ENCODE measurements around the gene CMBL. TPM values are rescaled to one million over a fixed set of nuclear protein-coding genes. Genes with fewer than 3 reads are reported as not detected.

Gene CMBL
- total and polyA plus RNA-seq, 2 of the 13 experiments (the other 11 are each of a cell fraction or from before 2014, with no cell fraction given): 11.5 to 17.0 TPM

DNA sequence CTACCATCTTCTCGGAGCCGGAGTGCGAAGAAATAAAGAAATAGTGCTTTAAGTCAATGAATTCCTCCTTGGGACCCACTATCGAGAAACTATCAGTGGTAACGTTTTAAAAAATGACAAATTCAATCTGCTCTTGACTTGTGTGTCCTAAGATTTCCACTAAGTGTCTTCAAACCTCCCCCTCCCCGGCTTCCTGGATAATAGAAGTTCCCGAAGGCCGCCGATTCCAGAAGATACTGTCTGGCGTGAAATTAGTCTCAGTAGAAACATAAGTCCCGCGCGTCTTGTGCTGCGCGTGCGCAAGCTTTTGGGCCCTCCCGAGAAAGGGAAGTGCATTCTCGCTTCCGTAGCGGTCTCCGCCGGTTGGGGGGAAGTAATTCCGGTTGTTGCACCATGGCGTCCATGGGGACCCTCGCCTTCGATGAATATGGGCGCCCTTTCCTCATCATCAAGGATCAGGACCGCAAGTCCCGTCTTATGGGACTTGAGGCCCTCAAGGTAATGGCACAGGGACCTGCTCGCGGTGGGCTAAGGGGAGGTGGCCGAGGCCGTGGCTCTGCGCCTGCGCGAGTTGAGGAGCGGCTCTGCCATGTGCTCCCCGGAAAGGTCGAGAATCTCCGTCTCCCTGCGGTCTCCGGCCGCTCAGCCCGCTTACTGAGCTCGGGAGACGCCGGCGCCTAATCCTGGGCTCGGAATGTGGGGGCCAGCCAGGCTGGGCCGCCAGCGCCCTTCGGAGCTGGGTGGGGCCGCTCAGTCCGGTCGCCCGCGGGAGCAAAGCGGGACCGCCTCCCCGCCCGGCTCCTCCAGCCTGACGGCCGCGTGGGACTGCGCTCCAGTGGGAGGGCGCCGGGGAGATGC, 57.5 kb downstream of the CMBL start, which contains the start of gene CCT5 (continued):
- TF ChIP-seq, protein P1, sequence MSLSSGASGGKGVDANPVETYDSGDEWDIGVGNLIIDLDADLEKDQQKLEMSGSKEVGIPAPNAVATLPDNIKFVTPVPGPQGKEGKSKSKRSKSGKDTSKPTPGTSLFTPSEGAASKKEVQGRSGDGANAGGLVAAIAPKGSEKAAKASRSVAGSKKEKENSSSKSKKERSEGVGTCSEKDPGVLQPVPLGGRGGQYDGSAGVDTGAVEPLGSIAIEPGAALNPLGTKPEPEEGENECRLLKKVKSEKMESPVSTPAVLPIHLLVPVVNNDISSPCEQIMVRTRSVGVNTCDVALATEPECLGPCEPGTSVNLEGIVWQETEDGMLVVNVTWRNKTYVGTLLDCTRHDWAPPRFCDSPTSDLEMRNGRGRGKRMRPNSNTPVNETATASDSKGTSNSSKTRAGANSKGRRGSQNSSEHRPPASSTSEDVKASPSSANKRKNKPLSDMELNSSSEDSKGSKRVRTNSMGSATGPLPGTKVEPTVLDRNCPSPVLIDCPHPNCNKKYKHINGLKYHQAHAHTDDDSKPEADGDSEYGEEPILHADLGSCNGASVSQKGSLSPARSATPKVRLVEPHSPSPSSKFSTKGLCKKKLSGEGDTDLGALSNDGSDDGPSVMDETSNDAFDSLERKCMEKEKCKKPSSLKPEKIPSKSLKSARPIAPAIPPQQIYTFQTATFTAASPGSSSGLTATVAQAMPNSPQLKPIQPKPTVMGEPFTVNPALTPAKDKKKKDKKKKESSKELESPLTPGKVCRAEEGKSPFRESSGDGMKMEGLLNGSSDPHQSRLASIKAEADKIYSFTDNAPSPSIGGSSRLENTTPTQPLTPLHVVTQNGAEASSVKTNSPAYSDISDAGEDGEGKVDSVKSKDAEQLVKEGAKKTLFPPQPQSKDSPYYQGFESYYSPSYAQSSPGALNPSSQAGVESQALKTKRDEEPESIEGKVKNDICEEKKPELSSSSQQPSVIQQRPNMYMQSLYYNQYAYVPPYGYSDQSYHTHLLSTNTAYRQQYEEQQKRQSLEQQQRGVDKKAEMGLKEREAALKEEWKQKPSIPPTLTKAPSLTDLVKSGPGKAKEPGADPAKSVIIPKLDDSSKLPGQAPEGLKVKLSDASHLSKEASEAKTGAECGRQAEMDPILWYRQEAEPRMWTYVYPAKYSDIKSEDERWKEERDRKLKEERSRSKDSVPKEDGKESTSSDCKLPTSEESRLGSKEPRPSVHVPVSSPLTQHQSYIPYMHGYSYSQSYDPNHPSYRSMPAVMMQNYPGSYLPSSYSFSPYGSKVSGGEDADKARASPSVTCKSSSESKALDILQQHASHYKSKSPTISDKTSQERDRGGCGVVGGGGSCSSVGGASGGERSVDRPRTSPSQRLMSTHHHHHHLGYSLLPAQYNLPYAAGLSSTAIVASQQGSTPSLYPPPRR (CRISPR knock-in tag; IDR thresholded peaks at IDR 0.05; ENCODE audit: borderline replicate concordance): peak; percentile 11
- TF ChIP-seq ZFP1 (CRISPR knock-in tag; IDR thresholded peaks at IDR 0.05): no peak
- TF ChIP-seq, protein P2, sequence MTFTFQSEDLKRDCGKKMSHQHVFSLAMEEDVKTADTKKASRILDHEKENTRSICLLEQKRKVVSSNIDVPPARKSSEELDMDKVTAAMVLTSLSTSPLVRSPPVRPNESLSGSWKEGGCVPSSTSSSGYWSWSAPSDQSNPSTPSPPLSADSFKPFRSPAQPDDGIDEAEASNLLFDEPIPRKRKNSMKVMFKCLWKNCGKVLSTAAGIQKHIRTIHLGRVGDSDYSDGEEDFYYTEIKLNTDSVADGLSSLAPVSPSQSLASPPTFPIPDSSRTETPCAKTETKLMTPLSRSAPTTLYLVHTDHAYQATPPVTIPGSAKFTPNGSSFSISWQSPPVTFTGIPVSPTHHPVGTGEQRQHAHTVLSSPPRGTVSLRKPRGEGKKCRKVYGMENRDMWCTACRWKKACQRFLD (CRISPR knock-in tag; IDR thresholded peaks at IDR 0.05; ENCODE audit: borderline replicate concordance): no peak
- TF ChIP-seq ZSCAN9 (CRISPR knock-in tag; IDR thresholded peaks at IDR 0.05; ENCODE audit: borderline replicate concordance): no peak; the same call in 1 of the 2 replicates
- peak; percentile 43; the same call in 1 of the 2 replicates for TF ChIP-seq SNAPC2 (CRISPR knock-in tag; IDR thresholded peaks at IDR 0.05)
- no peak for TF ChIP-seq EEA1 (CRISPR knock-in tag; IDR thresholded peaks at IDR 0.05; ENCODE audit: borderline replicate concordance)
- TF ChIP-seq ATF7-NPFF (CRISPR knock-in tag; IDR thresholded peaks at IDR 0.05; ENCODE audit: low read depth): peak; percentile 43; the same call in 1 of the 2 replicates
- TF ChIP-seq PHF8 (CRISPR knock-in tag; IDR thresholded peaks at IDR 0.05): peak; percentile 86
- TF ChIP-seq HDAC6 (IDR thresholded peaks at IDR 0.05; ENCODE audit: low read depth, low read length): no peak
- TF ChIP-seq ZNF292 (CRISPR knock-in tag; IDR thresholded peaks at IDR 0.05; ENCODE audit: borderline replicate concordance, low read depth): no peak
- no peak for TF ChIP-seq FOXK1 (CRISPR knock-in tag; IDR thresholded peaks at IDR 0.05; ENCODE audit: borderline replicate concordance, low read depth)
- TF ChIP-seq ZNF264 (CRISPR knock-in tag; IDR thresholded peaks at IDR 0.05): peak; percentile 29; the same call in 1 of the 2 replicates
- peak; percentile 56; the same call in 1 of the 2 replicates for TF ChIP-seq NRL (CRISPR knock-in tag; IDR thresholded peaks at IDR 0.05; ENCODE audit: borderline replicate concordance)
- TF ChIP-seq ZNF235 (CRISPR knock-in tag; IDR thresholded peaks at IDR 0.05; ENCODE audit: borderline replicate concordance): no peak
- peak; percentile 90 for TF ChIP-seq BHLHE40 (IDR thresholded peaks at IDR 0.05; ENCODE audit: low read length)
- TF ChIP-seq, protein P3, sequence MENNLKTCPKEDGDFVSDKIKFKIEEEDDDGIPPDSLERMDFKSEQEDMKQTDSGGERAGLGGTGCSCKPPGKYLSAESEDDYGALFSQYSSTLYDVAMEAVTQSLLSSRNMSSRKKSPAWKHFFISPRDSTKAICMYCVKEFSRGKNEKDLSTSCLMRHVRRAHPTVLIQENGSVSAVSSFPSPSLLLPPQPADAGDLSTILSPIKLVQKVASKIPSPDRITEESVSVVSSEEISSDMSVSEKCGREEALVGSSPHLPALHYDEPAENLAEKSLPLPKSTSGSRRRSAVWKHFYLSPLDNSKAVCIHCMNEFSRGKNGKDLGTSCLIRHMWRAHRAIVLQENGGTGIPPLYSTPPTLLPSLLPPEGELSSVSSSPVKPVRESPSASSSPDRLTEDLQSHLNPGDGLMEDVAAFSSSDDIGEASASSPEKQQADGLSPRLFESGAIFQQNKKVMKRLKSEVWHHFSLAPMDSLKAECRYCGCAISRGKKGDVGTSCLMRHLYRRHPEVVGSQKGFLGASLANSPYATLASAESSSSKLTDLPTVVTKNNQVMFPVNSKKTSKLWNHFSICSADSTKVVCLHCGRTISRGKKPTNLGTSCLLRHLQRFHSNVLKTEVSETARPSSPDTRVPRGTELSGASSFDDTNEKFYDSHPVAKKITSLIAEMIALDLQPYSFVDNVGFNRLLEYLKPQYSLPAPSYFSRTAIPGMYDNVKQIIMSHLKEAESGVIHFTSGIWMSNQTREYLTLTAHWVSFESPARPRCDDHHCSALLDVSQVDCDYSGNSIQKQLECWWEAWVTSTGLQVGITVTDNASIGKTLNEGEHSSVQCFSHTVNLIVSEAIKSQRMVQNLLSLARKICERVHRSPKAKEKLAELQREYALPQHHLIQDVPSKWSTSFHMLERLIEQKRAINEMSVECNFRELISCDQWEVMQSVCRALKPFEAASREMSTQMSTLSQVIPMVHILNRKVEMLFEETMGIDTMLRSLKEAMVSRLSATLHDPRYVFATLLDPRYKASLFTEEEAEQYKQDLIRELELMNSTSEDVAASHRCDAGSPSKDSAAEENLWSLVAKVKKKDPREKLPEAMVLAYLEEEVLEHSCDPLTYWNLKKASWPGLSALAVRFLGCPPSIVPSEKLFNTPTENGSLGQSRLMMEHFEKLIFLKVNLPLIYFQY (CRISPR knock-in tag; IDR thresholded peaks at IDR 0.05; ENCODE audit: borderline replicate concordance): no peak; the same call in 1 of the 2 replicates
- TF ChIP-seq, protein P4, sequence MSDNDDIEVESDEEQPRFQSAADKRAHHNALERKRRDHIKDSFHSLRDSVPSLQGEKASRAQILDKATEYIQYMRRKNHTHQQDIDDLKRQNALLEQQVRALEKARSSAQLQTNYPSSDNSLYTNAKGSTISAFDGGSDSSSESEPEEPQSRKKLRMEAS (IDR thresholded peaks at IDR 0.05): peak; percentile 92; the same call in 1 of the 2 replicates

All from HepG2 (cell line).